GM12878 (cell line): ENCODE measurements around the gene MORC3.

ENCODE experiments used
- FOS ChIP-seq: IDR thresholded peaks from 3 replicates; pipeline ENCODE4 v1.6.1; 2011; ENCODE audit warnings: borderline replicate concordance; ENCODE audit not compliant: insufficient read length; ENCODE audit errors: extremely low read depth
- GABPA ChIP-seq: IDR thresholded peaks from 2 replicates; pipeline ENCODE4 v1.6.1; 2014; ENCODE audit warnings: antibody characterized with exemption, low read depth, mild to moderate bottlenecking, inconsistent platforms
- TF ChIP-seq, protein P1 (sequence below): IDR thresholded peaks from 2 replicates; pipeline ENCODE4 v1.6.1; 2011; ENCODE audit warnings: borderline replicate concordance, low read depth, mild to moderate bottlenecking, moderate library complexity, mixed read lengths, low read length; ENCODE audit not compliant: insufficient read depth; ENCODE audit errors: extremely low read length
- TF ChIP-seq, protein P2 (sequence below): IDR thresholded peaks from 2 replicates; pipeline ENCODE4 v1.6.1; 2012; ENCODE audit warnings: low read depth, low read length, improper control_type of control experiment
- TF ChIP-seq, protein P3 (sequence below): IDR thresholded peaks from 2 replicates; pipeline ENCODE4 v1.6.1; 2012; ENCODE audit warnings: mild to moderate bottlenecking, low read depth, low read length

DNA sequence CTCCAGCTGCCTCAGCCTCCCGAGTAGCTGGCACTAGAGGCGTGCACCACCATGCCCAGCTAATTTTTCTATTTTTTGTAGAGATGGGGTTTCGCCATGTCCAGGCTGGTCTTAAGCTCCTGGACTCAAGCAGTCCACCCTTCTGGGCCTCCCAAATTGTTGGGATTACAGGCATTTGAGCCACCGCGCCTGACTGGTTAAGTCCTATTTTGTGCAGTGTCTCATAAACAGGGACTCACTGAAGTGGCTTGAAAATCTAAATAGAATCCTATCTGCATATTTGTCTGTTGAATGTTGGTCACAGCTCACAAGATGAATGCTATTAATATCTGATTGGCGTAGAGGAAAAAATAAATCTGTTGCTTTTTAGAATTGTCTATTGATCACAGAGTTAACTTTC is 59.3 kb downstream of the MORC3 start:
- TF ChIP-seq, protein P1, sequence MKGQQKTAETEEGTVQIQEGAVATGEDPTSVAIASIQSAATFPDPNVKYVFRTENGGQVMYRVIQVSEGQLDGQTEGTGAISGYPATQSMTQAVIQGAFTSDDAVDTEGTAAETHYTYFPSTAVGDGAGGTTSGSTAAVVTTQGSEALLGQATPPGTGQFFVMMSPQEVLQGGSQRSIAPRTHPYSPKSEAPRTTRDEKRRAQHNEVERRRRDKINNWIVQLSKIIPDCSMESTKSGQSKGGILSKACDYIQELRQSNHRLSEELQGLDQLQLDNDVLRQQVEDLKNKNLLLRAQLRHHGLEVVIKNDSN: no peak
- TF ChIP-seq FOS (no peak), GABPA (no peak)
- TF ChIP-seq, protein P2, sequence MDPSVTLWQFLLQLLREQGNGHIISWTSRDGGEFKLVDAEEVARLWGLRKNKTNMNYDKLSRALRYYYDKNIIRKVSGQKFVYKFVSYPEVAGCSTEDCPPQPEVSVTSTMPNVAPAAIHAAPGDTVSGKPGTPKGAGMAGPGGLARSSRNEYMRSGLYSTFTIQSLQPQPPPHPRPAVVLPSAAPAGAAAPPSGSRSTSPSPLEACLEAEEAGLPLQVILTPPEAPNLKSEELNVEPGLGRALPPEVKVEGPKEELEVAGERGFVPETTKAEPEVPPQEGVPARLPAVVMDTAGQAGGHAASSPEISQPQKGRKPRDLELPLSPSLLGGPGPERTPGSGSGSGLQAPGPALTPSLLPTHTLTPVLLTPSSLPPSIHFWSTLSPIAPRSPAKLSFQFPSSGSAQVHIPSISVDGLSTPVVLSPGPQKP: no peak
- TF ChIP-seq, protein P3, sequence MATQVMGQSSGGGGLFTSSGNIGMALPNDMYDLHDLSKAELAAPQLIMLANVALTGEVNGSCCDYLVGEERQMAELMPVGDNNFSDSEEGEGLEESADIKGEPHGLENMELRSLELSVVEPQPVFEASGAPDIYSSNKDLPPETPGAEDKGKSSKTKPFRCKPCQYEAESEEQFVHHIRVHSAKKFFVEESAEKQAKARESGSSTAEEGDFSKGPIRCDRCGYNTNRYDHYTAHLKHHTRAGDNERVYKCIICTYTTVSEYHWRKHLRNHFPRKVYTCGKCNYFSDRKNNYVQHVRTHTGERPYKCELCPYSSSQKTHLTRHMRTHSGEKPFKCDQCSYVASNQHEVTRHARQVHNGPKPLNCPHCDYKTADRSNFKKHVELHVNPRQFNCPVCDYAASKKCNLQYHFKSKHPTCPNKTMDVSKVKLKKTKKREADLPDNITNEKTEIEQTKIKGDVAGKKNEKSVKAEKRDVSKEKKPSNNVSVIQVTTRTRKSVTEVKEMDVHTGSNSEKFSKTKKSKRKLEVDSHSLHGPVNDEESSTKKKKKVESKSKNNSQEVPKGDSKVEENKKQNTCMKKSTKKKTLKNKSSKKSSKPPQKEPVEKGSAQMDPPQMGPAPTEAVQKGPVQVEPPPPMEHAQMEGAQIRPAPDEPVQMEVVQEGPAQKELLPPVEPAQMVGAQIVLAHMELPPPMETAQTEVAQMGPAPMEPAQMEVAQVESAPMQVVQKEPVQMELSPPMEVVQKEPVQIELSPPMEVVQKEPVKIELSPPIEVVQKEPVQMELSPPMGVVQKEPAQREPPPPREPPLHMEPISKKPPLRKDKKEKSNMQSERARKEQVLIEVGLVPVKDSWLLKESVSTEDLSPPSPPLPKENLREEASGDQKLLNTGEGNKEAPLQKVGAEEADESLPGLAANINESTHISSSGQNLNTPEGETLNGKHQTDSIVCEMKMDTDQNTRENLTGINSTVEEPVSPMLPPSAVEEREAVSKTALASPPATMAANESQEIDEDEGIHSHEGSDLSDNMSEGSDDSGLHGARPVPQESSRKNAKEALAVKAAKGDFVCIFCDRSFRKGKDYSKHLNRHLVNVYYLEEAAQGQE: no peak
